Measurements from ENCODE around the gene SEC11C.

The SEC11C gene

GRCh38 chr18:59144483-59144882 lies 4.8 kb downstream of the SEC11C start:
- ChIA-PET POLR2A (interaction anchor here (0.6 kb wide), 1 partner anchor 41 kb away, joined by 4 read pairs; no protein-coding TSS in a partner anchor), CTCF (interaction anchor here (0.5 to 0.8 kb wide), 2 partner anchors 74 to 346 kb away, joined by 3 read pairs; no protein-coding TSS in a partner anchor)
- H3K9me3 ChIP-seq (ENCODE audit: control extremely low read depth in 1 of 5, control insufficient read depth in 4 of 5, insufficient read depth in 2 of 5, low read depth in 1 of 5, low read length in 4 of 5), result no peaks in the 10 kb centered on the region

DNA sequence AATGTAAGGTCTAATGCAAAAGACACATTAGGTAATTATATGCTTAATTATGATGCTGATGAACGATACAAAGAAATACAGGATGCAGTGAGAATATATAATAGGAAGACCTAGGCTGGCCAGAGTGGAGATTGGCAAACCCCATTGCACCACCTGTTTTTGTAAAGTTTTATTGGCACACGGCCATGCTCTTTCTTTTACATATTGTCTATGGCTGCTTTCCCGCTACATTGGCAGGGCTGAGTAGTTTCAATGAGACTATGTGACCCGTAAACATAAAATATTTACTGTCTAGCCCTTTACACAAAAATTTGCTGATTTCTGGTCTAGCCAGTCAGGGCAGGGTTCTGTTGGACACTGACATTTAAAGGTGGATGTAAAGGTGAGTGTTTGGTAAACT lies 5.4 kb downstream of the SEC11C start:
- 100% methylated on average over 3 of the region's 4 CpGs for WGBS (ENCODE audit: insufficient coverage)
- peaks cover 6 to 9% (median 8%) of the 10 kb centered on the region in 4 experiments for H3K4me1 ChIP-seq (ENCODE audit: control extremely low read depth in 1 of 4, control insufficient read depth in 4 of 4, insufficient read depth in 4 of 4, low read length in 3 of 4)
- H3K27ac ChIP-seq (ENCODE audit: insufficient read depth in 1 of 2, low read depth in 1 of 2, low read length in 2 of 2, poor library complexity in 1 of 2, severe bottlenecking in 2 of 2), result no peak overlapping the region
- ChIA-PET POLR2A (interaction anchor here (0.6 kb wide), 1 partner anchor 41 kb away, joined by 4 read pairs; no protein-coding TSS in a partner anchor), CTCF (interaction anchor here (0.8 kb wide), 1 partner anchor 73 kb away, joined by 3 read pairs; no protein-coding TSS in a partner anchor)
- no peaks in the 10 kb centered on the region for H3K9me3 ChIP-seq (ENCODE audit: control extremely low read depth in 1 of 5, control insufficient read depth in 4 of 5, insufficient read depth in 2 of 5, low read depth in 1 of 5, low read length in 4 of 5)
- no peaks in the 10 kb centered on the region for H3K27me3 ChIP-seq (replicated peaks in 2 of 5; ENCODE audit: control insufficient read depth in 4 of 5, insufficient read depth in 5 of 5, low read length in 4 of 5)
- H3K36me3 ChIP-seq (ENCODE audit: control insufficient read depth in 4 of 4, insufficient read depth in 4 of 4, low read length in 3 of 4), result no peaks in the 10 kb centered on the region
- DNase-seq, result no peak
- H3K4me3 ChIP-seq (ENCODE audit: control insufficient read depth in 1 of 7, extremely low read depth in 1 of 7, insufficient read depth in 4 of 7, low read depth in 2 of 7, low read length in 6 of 7), result no peak overlapping the region

More at GRCh38 chr18:59144483-59144882, 4.8 kb downstream of the SEC11C start:
- peaks cover 8 to 12% (median 9%) of the 10 kb centered on the region in 4 experiments for H3K4me1 ChIP-seq (ENCODE audit: control extremely low read depth in 1 of 4, control insufficient read depth in 4 of 4, insufficient read depth in 4 of 4, low read length in 3 of 4)
- H3K27ac ChIP-seq (ENCODE audit: insufficient read depth in 1 of 2, low read depth in 1 of 2, low read length in 2 of 2, poor library complexity in 1 of 2, severe bottlenecking in 2 of 2), result no peak overlapping the region
- DNase-seq, result no peak
- H3K36me3 ChIP-seq (ENCODE audit: control insufficient read depth in 4 of 4, insufficient read depth in 4 of 4, low read length in 3 of 4), result no peaks in the 10 kb centered on the region
- no peak overlapping the region for H3K4me3 ChIP-seq (ENCODE audit: control insufficient read depth in 1 of 7, extremely low read depth in 1 of 7, insufficient read depth in 4 of 7, low read depth in 2 of 7, low read length in 6 of 7)
- H3K27me3 ChIP-seq (replicated peaks in 2 of 5; ENCODE audit: control insufficient read depth in 4 of 5, insufficient read depth in 5 of 5, low read length in 4 of 5), result no peaks in the 10 kb centered on the region

DNA sequence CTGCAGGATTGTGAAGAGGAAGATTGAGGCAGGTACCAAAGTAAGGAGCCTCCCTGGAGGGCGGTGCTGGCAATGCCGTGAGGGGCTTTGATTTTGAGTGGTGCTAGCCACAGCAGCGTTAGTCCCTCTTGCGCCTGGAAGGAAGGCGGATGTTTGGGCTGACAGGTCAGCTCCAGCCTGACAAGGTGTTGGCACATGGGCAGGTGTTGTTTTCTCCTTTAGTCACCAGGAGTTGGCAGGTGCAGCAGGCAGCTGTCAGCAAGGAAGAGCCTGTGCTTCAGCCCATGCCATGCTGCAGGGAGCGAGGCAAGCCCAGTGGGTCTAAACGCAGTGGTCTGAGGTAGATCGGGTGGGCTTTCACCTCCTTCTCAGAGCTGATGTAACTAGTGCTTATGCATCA lies 8.5 kb downstream of the SEC11C start:
- ChIA-PET POLR2A (no interaction called here), CTCF (no interaction called here)
- DNase-seq, result no peak
- Histone ChIP-seq H3K4me3 (ENCODE audit: control insufficient read depth in 1 of 7, extremely low read depth in 1 of 7, insufficient read depth in 4 of 7, low read depth in 2 of 7, low read length in 6 of 7) (no peak overlapping the region), H3K9me3 (ENCODE audit: control extremely low read depth in 1 of 5, control insufficient read depth in 4 of 5, insufficient read depth in 2 of 5, low read depth in 1 of 5, low read length in 4 of 5) (no peaks in the 10 kb centered on the region), H3K27ac (ENCODE audit: insufficient read depth in 1 of 2, low read depth in 1 of 2, low read length in 2 of 2, poor library complexity in 1 of 2, severe bottlenecking in 2 of 2) (no peak overlapping the region), H3K36me3 (ENCODE audit: control insufficient read depth in 4 of 4, insufficient read depth in 4 of 4, low read length in 3 of 4) (peaks cover 2 to 11% (median 4%) of the 10 kb centered on the region in 4 experiments), H3K27me3 (replicated peaks in 2 of 5; ENCODE audit: control insufficient read depth in 4 of 5, insufficient read depth in 5 of 5, low read length in 4 of 5) (no peaks in the 10 kb centered on the region), H3K4me1 (ENCODE audit: control extremely low read depth in 1 of 4, control insufficient read depth in 4 of 4, insufficient read depth in 4 of 4, low read length in 3 of 4) (no peaks in the 10 kb centered on the region)
- 97% methylated on average over 7 of the region's 8 CpGs for WGBS (ENCODE audit: insufficient coverage)

GRCh38 chr18:59149007-59149406 lies 9.3 kb downstream of the SEC11C start:
- CTCF ChIA-PET, result no interaction called here
- DNase-seq, result no peak
- H3K27ac ChIP-seq (ENCODE audit: insufficient read depth in 1 of 2, low read depth in 1 of 2, low read length in 2 of 2, poor library complexity in 1 of 2, severe bottlenecking in 2 of 2), result no peak overlapping the region
- H3K27me3 ChIP-seq (replicated peaks in 2 of 5; ENCODE audit: control insufficient read depth in 4 of 5, insufficient read depth in 5 of 5, low read length in 4 of 5), result no peaks in the 10 kb centered on the region
- no peaks in the 10 kb centered on the region for H3K9me3 ChIP-seq (ENCODE audit: control extremely low read depth in 1 of 5, control insufficient read depth in 4 of 5, insufficient read depth in 2 of 5, low read depth in 1 of 5, low read length in 4 of 5)
- H3K4me3 ChIP-seq (ENCODE audit: control insufficient read depth in 1 of 7, extremely low read depth in 1 of 7, insufficient read depth in 4 of 7, low read depth in 2 of 7, low read length in 6 of 7), result no peak overlapping the region
- peaks cover 2 to 11% (median 6%) of the 10 kb centered on the region in 4 experiments for H3K36me3 ChIP-seq (ENCODE audit: control insufficient read depth in 4 of 4, insufficient read depth in 4 of 4, low read length in 3 of 4)
- 100% methylated on average over 1 of the region's 2 CpGs for WGBS (ENCODE audit: insufficient coverage)
- no peaks in the 10 kb centered on the region for H3K4me1 ChIP-seq (ENCODE audit: control extremely low read depth in 1 of 4, control insufficient read depth in 4 of 4, insufficient read depth in 4 of 4, low read length in 3 of 4)
- POLR2A ChIA-PET, result no interaction called here

DNA sequence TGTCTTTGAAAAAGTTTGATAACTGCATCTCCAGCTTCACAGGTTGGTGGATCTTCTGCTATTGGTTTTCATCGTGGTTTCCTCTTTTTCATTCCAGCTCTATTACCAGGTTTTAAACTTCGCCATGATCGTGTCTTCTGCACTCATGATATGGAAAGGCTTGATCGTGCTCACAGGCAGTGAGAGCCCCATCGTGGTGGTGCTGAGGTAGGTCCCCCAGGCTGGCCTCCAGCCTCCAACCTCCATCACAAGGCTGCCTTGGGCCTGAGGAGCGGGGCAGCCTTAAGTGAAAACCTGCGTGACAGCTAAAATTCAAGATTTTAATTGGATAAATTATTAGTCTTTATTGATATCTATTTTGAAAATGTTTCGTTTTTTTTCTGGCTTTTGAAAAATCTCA lies 9.7 kb downstream of the SEC11C start:
- WGBS (ENCODE audit: insufficient coverage), result 97% methylated on average over 5 of the region's 8 CpGs
- Histone ChIP-seq H3K27me3 (replicated peaks in 2 of 5; ENCODE audit: control insufficient read depth in 4 of 5, insufficient read depth in 5 of 5, low read length in 4 of 5) (no peaks in the 10 kb centered on the region), H3K9me3 (ENCODE audit: control extremely low read depth in 1 of 5, control insufficient read depth in 4 of 5, insufficient read depth in 2 of 5, low read depth in 1 of 5, low read length in 4 of 5) (no peaks in the 10 kb centered on the region), H3K4me1 (ENCODE audit: control extremely low read depth in 1 of 4, control insufficient read depth in 4 of 4, insufficient read depth in 4 of 4, low read length in 3 of 4) (no peaks in the 10 kb centered on the region), H3K36me3 (ENCODE audit: control insufficient read depth in 4 of 4, insufficient read depth in 4 of 4, low read length in 3 of 4) (peaks cover 2 to 13% (median 7%) of the 10 kb centered on the region in 4 experiments), H3K27ac (ENCODE audit: insufficient read depth in 1 of 2, low read depth in 1 of 2, low read length in 2 of 2, poor library complexity in 1 of 2, severe bottlenecking in 2 of 2) (no peak overlapping the region), H3K4me3 (ENCODE audit: control insufficient read depth in 1 of 7, extremely low read depth in 1 of 7, insufficient read depth in 4 of 7, low read depth in 2 of 7, low read length in 6 of 7) (no peak overlapping the region)
- ChIA-PET POLR2A (no interaction called here), CTCF (no interaction called here)
- DNase-seq, result no peak

DNA sequence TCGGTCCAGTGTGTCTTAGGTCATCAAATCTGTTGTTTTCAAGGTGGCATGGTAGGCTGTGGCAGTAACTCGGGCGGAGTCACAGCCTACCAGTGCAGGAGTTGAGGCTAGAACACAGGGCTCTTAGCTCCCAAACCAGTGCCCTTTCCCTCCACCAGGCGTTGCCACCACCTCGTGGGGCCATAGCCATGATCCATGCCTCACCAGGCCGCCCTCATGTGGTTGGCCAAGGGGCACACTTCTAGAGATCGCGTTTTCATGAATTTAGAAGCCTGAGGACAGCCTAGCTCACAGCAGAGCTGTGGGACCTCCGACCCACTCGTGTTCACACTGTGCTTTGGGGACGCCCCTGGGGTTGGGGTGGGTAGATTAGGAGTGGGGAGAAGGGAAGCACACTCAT lies 10.6 kb downstream of the SEC11C start:
- 96% methylated on average over 11 of the region's 11 CpGs for WGBS (ENCODE audit: insufficient coverage)
- Histone ChIP-seq H3K27me3 (replicated peaks in 2 of 5; ENCODE audit: control insufficient read depth in 4 of 5, insufficient read depth in 5 of 5, low read length in 4 of 5) (no peaks in the 10 kb centered on the region), H3K4me1 (ENCODE audit: control extremely low read depth in 1 of 4, control insufficient read depth in 4 of 4, insufficient read depth in 4 of 4, low read length in 3 of 4) (no peaks in the 10 kb centered on the region), H3K4me3 (ENCODE audit: control insufficient read depth in 1 of 7, extremely low read depth in 1 of 7, insufficient read depth in 4 of 7, low read depth in 2 of 7, low read length in 6 of 7) (no peak overlapping the region), H3K27ac (ENCODE audit: insufficient read depth in 1 of 2, low read depth in 1 of 2, low read length in 2 of 2, poor library complexity in 1 of 2, severe bottlenecking in 2 of 2) (no peak overlapping the region), H3K9me3 (ENCODE audit: control extremely low read depth in 1 of 5, control insufficient read depth in 4 of 5, insufficient read depth in 2 of 5, low read depth in 1 of 5, low read length in 4 of 5) (no peaks in the 10 kb centered on the region), H3K36me3 (ENCODE audit: control insufficient read depth in 4 of 4, insufficient read depth in 4 of 4, low read length in 3 of 4) (peaks cover 2 to 15% (median 10%) of the 10 kb centered on the region in 4 experiments)
- ChIA-PET POLR2A (no interaction called here), CTCF (no interaction called here)
- DNase-seq, result no peak

DNA sequence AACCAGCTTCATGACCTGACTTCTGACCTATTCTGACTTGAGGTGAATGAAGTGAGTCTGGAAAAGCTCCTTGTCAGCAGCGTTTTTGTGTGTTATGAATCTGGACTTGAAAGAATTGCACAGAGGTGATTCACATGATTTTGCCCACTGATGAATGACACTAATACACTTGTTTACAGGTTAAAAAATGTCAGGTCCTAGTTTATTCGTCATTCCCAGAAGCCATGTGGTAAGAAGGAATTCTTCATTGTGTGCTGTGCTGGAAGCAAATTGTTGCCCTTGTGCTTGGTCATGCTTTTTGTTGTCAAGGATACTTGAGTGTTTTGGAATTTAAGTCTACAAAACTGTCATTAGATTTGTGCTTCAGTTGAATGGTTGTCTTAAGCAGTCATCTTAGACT lies 15.5 kb downstream of the SEC11C start:
- Histone ChIP-seq H3K27ac (ENCODE audit: insufficient read depth in 1 of 2, low read depth in 1 of 2, low read length in 2 of 2, poor library complexity in 1 of 2, severe bottlenecking in 2 of 2) (no peak overlapping the region), H3K27me3 (replicated peaks in 2 of 5; ENCODE audit: control insufficient read depth in 4 of 5, insufficient read depth in 5 of 5, low read length in 4 of 5) (no peaks in the 10 kb centered on the region), H3K4me1 (ENCODE audit: control extremely low read depth in 1 of 4, control insufficient read depth in 4 of 4, insufficient read depth in 4 of 4, low read length in 3 of 4) (no peaks in the 10 kb centered on the region), H3K36me3 (ENCODE audit: control insufficient read depth in 4 of 4, insufficient read depth in 4 of 4, low read length in 3 of 4) (peaks cover 7 to 17% (median 14%) of the 10 kb centered on the region in 4 experiments), H3K4me3 (ENCODE audit: control insufficient read depth in 1 of 7, extremely low read depth in 1 of 7, insufficient read depth in 4 of 7, low read depth in 2 of 7, low read length in 6 of 7) (no peak overlapping the region), H3K9me3 (ENCODE audit: control extremely low read depth in 1 of 5, control insufficient read depth in 4 of 5, insufficient read depth in 2 of 5, low read depth in 1 of 5, low read length in 4 of 5) (no peaks in the 10 kb centered on the region)
- POLR2A ChIA-PET, result no interaction called here
- CTCF ChIA-PET, result interaction anchor here (1.0 kb wide), 1 partner anchor 12 kb away, joined by 3 read pairs; no protein-coding TSS in a partner anchor
- WGBS (ENCODE audit: insufficient coverage), result 100% methylated on average over 1 of the region's 2 CpGs
- DNase-seq, result no peak
